HG03460 (cell line): Measurements from ENCODE around the gene PPID.
"Not testable (repeated sequence)": the region's sequence is repeated elsewhere in the genome, so short reads cannot be mapped to it uniquely, and the experiment has no call there.

Source experiments
- ATAC-seq: cut with Tn5 transposase; IDR thresholded peaks from one replicate; pipeline ENCODE4 v1.9.1; 2021; ENCODE audit not compliant: unreplicated experiment

PPID gene

GRCh38 chr4:158669310-158669709, 53.9 kb downstream of the PPID start:
- no peak for ATAC-seq

GRCh38 chr4:158667651-158668198, 55.5 kb downstream of the PPID start:
- no peak for ATAC-seq

GRCh38 chr4:158666892-158667291, 56.3 kb downstream of the PPID start:
- no peak for ATAC-seq

GRCh38 chr4:158664806-158665205, 58.4 kb downstream of the PPID start:
- no peak for ATAC-seq

- ATAC-seq, result not testable (repeated sequence)
Observed at GRCh38 chr4:158663707-158664625, 59.2 kb downstream of the PPID start.

- ATAC-seq, result not testable (repeated sequence)
Observed at GRCh38 chr4:158663255-158663654, 59.9 kb downstream of the PPID start.
